OCI-LY1 (cell line): ENCODE data around the gene NSD2.

Experiments
- H2AFZ ChIP-seq: fragments of 200-600 bp; sonication (generic), shearing (Covaris generic); 2 replicates; pipeline ENCODE4 v1.6.0; 2014; ENCODE audit warnings: antibody characterized with exemption, mild to moderate bottlenecking, low read length
- H3F3A ChIP-seq: fragments of 200-600 bp; sonication (generic), shearing (Covaris generic); 2 replicates; pipeline ENCODE4 v1.6.0; 2014; ENCODE audit warnings: mild to moderate bottlenecking, antibody characterized with exemption, low read length, moderate library complexity; ENCODE audit not compliant: insufficient read depth
- H3K27ac ChIP-seq: fragments of 200-600 bp; sonication (generic); 2 replicates; pipeline ENCODE4 v1.5.1; 2014; ENCODE audit warnings: low read length, mixed run types, mild to moderate bottlenecking, low read depth; ENCODE audit not compliant: poor library complexity, severe bottlenecking
- H3K27me3 ChIP-seq: fragments of 200-600 bp; sonication (generic); 2 replicates; pipeline ENCODE4 v1.6.0; 2014; ENCODE audit warnings: antibody characterized with exemption, mild to moderate bottlenecking, low read length, moderate library complexity; ENCODE audit not compliant: insufficient read depth
- H3K36me3 ChIP-seq: fragments of 200-600 bp; sonication (generic); 2 replicates; pipeline ENCODE4 v1.6.1; 2014; ENCODE audit warnings: mild to moderate bottlenecking, antibody characterized with exemption, low read length, moderate library complexity, mixed read lengths; ENCODE audit not compliant: insufficient read depth
- H3K4me1 ChIP-seq: fragments of 200-600 bp; sonication (generic); 2 replicates; pipeline ENCODE4 v1.5.1; 2014; ENCODE audit warnings: mild to moderate bottlenecking, low read length, moderate library complexity; ENCODE audit not compliant: insufficient read depth, severe bottlenecking
- H3K4me2 ChIP-seq: fragments of 200-600 bp; sonication (generic), shearing (Covaris generic); 2 replicates; pipeline ENCODE4 v1.6.1; 2014; ENCODE audit warnings: low read length
- H3K4me3 ChIP-seq: fragments of 200-600 bp; sonication (generic); 2 replicates; pipeline ENCODE4 v1.5.1; 2014; ENCODE audit warnings: low read length, low read depth, mild to moderate bottlenecking, mixed read lengths; ENCODE audit not compliant: poor library complexity, severe bottlenecking
- H3K79me2 ChIP-seq: fragments of 200-600 bp; shearing (Covaris generic); 2 replicates; pipeline ENCODE4 v1.6.1; 2016; ENCODE audit warnings: mixed run types, low read length, mixed read lengths; ENCODE audit not compliant: insufficient read depth
- H3K9ac ChIP-seq: fragments of 200-600 bp; sonication (generic), shearing (Covaris generic); 2 replicates; pipeline ENCODE4 v1.6.1; 2014; ENCODE audit warnings: mild to moderate bottlenecking, low read length, mixed read lengths
- H3K9me2 ChIP-seq: fragments of 200-600 bp; sonication (generic), shearing (Covaris generic); 2 replicates; pipeline ENCODE4 v1.6.1; 2014; ENCODE audit warnings: low read depth, mild to moderate bottlenecking, low read length, mixed read lengths
- H3K9me3 ChIP-seq: fragments of 200-600 bp; shearing (Covaris generic); 2 replicates; pipeline ENCODE4 v1.6.1; 2014; ENCODE audit warnings: low read length, mixed read lengths
- H4K20me1 ChIP-seq: fragments of 200-600 bp; sonication (generic), shearing (Covaris generic); 2 replicates; pipeline ENCODE4 v1.6.0; 2016; ENCODE audit warnings: mild to moderate bottlenecking, low read length; ENCODE audit not compliant: insufficient read depth
- CTCF ChIP-seq: fragments of 200-600 bp; sonication (generic), shearing (Covaris generic); IDR thresholded peaks from 2 replicates; pipeline ENCODE4 v1.5.1; 2017; ENCODE audit warnings: mild to moderate bottlenecking, antibody characterized with exemption, low read length, moderate library complexity, mixed read lengths
- EZH2 ChIP-seq: fragments of 200-600 bp; sonication (generic), shearing (Covaris generic); IDR thresholded peaks from 2 replicates; pipeline ENCODE4 v1.8.0; 2017; ENCODE audit warnings: borderline replicate concordance, mixed run types, mild to moderate bottlenecking, antibody characterized with exemption, low read length, moderate library complexity, mixed read lengths

The NSD2 gene

GRCh38 chr4:1964443-1964842, 93.2 kb downstream of the NSD2 start:
- H3K36me3 ChIP-seq, result peaks cover 81% of the 10 kb centered on the region

GRCh38 chr4:1964971-1965370, 93.8 kb downstream of the NSD2 start:
- no peaks in the 10 kb centered on the region for H3K27me3 ChIP-seq
- no peak overlapping the region for H3K9ac ChIP-seq
- H3K36me3 ChIP-seq, result peaks cover 80% of the 10 kb centered on the region
- TF ChIP-seq CTCF (no peak), EZH2 (no peak)
- no peaks in the 10 kb centered on the region for H3F3A ChIP-seq
- H4K20me1 ChIP-seq, result no peaks in the 10 kb centered on the region
- no peaks in the 10 kb centered on the region for H3K9me2 ChIP-seq
- H3K4me1 ChIP-seq, result no peaks in the 10 kb centered on the region
- H3K4me3 ChIP-seq, result no peak overlapping the region
- no peak overlapping the region for H3K4me2 ChIP-seq
- no peaks in the 10 kb centered on the region for H3K79me2 ChIP-seq
- no peaks in the 10 kb centered on the region for H3K9me3 ChIP-seq
- H3K27ac ChIP-seq, result no peak overlapping the region
- H2AFZ ChIP-seq, result no peak overlapping the region

More at GRCh38 chr4:1964443-1964842, 93.2 kb downstream of the NSD2 start:
- Histone ChIP-seq H4K20me1 (no peaks in the 10 kb centered on the region), H3K9me2 (no peaks in the 10 kb centered on the region), H3K4me2 (no peak overlapping the region), H3F3A (no peaks in the 10 kb centered on the region), H3K79me2 (no peaks in the 10 kb centered on the region), H3K9me3 (no peaks in the 10 kb centered on the region), H2AFZ (no peak overlapping the region), H3K9ac (no peak overlapping the region), H3K4me1 (no peaks in the 10 kb centered on the region), H3K27ac (no peak overlapping the region), H3K27me3 (no peaks in the 10 kb centered on the region), H3K4me3 (no peak overlapping the region)
- no peak for TF ChIP-seq CTCF
- TF ChIP-seq EZH2, result no peak

- Histone ChIP-seq H3K4me3 (no peak overlapping the region), H3K27ac (no peak overlapping the region), H2AFZ (no peak overlapping the region), H3K4me2 (no peak overlapping the region), H3K9me2 (no peaks in the 10 kb centered on the region), H4K20me1 (no peaks in the 10 kb centered on the region), H3K4me1 (no peaks in the 10 kb centered on the region), H3F3A (no peaks in the 10 kb centered on the region), H3K9ac (no peak overlapping the region), H3K36me3 (peaks cover 67% of the 10 kb centered on the region), H3K79me2 (no peaks in the 10 kb centered on the region), H3K27me3 (no peaks in the 10 kb centered on the region), H3K9me3 (no peaks in the 10 kb centered on the region)
- TF ChIP-seq EZH2 (no peak), CTCF (no peak)
These were observed 96.4 kb downstream of the NSD2 start for GRCh38 chr4:1967512-1968149.
